Hypothalamus (tissue), 51 donors: ENCODE data around the gene ADAM19.
"Not testable (repeated sequence)": the region's sequence is repeated elsewhere in the genome, so short reads cannot be mapped to it uniquely, and the experiment has no call there.

Experiments
- DNase-seq, 51 donors: peaks; one replicate each; lab custom pipeline; 2025; lab: John Stamatoyannopoulos, UW

ADAM19 gene

DNA sequence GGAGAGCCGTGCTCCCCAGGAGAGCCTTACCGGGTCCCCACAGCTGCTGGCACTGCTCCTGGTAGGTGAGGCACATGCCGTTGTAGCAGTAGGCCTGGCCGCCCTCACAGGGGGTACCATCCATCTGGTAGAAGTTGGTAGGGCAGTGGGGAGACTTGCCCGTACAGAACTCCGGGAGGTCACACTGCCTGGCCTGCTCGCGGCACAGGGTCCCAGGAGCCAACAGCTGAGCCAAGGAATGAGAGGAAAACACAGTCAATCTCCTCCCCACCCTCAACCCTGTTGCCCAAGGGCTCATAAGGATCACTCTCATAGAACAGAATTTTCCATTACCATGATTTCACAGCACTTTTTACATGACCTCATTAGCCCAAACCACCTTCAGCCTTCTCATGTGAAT is 78.7 kb downstream of the ADAM19 start:
- no peak for DNase-seq

- no peak for DNase-seq
Observed at GRCh38 chr5:157494178-157494832, 81.3 kb downstream of the ADAM19 start.

- no peak for DNase-seq
Observed at GRCh38 chr5:157492886-157493285, 82.7 kb downstream of the ADAM19 start.

GRCh38 chr5:157491471-157491995 is 84.0 kb downstream of the ADAM19 start:
- DNase-seq = no peak

- no peak for DNase-seq
Observed at GRCh38 chr5:157487358-157487757, 88.2 kb downstream of the ADAM19 start.

DNA sequence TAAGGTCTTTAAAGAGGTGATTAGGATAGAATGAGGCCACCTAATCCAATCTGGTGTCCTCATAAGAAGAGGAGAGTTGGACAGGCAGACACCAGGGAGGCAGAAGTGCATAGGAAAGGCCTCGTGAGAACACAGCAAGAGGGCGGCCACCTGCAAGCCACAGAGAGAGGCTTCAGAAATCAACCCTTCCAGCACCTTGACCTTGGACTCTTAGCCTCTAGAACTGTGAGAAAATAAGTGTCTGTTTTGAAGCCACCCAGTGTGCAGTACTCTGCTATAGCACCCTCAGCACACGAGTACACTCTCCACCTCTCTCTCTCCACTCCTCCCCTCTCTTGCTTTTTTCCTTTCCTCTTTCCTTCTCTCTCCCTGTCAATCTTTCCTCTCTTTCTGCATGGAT is 88.7 kb downstream of the ADAM19 start:
- no peak for DNase-seq

GRCh38 chr5:157486221-157486681 is 89.3 kb downstream of the ADAM19 start:
- DNase-seq = no peak

- DNase-seq = no peak
Observed at GRCh38 chr5:157485811-157486210, 89.8 kb downstream of the ADAM19 start.

DNA sequence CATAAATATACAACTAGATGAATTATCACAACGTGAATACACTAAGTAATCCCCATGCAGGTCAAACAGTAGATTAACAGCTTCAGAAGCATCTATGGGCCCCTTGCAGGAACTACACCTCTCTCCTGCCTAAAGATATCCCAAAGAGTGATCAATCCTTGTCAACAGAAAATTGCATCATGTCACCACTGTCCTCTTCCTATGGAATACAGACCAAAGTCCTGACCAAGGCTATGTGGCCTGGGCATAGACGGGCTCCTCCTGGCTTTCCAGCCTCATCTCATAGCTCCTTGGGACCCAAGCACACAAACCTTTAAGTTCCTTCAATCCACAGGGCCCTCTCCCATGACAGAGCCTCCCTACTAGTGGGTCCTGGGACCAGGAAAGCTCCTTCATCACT is 90.2 kb downstream of the ADAM19 start:
- DNase-seq = no peak

GRCh38 chr5:157484768-157485167 is 90.8 kb downstream of the ADAM19 start:
- peak in 2 of 51 donors; percentile 26 to 38 for DNase-seq

DNA sequence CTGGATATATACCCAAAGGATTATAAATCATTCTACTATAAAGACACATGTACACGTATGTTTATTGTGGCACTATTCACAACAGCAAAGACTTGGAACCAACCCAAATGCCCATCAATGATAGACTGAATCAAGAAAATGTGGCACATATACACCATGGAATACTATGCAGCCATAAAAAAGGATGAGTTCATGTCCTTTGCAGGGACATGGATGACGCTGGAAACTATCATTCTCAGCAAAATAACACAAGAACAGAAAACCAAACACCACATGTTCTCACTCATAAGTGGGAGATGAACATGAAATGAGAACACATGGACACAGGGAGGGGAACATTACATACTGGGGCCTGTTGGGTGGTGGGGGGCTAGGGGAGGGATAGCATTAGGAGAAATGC is 92.9 kb downstream of the ADAM19 start:
- DNase-seq = not testable (repeated sequence)

GRCh38 chr5:157481666-157482065 is 93.9 kb downstream of the ADAM19 start:
- no peak for DNase-seq

GRCh38 chr5:157481265-157481664 is 94.3 kb downstream of the ADAM19 start:
- DNase-seq = no peak

- no peak for DNase-seq
Observed at GRCh38 chr5:157479612-157480510, 95.7 kb downstream of the ADAM19 start.

- no peak for DNase-seq
Observed at GRCh38 chr5:157479166-157479565, 96.4 kb downstream of the ADAM19 start.

- no peak for DNase-seq
Observed at GRCh38 chr5:157478726-157479125, 96.8 kb downstream of the ADAM19 start.

GRCh38 chr5:157477814-157478494 is 97.6 kb downstream of the ADAM19 start:
- no peak for DNase-seq

DNA sequence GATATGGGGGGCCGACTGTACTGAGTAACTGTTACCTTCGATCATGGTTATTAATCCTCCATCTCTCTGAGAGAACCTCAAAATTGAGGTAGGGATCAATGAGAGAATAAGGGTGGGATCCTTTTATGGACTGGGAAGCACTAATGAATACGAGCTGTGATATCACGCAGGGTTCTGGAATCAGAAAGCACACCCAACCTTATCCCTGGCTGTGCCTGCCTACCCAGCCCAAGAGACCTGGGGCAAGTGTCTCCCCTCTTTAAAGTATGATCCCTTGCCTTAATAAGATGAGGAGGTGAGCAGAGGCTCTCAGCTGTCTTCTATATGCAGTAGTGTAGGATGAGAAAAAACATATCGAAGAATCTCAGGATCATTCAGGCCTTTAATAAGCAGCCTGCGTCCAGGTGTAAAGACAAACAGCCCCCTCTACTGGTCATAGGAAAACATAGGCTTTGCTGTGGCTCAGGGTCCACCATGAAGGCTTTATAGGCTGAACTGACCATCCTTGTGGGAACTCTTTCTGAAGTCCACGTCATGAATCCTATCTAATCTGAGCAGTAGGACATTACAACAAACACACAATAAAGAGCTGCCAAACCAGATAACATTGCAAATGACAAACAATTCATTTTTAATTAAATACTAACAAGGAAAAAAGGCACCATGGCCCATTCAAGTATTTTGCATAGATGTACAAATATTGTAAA is 98.7 kb downstream of the ADAM19 start:
- DNase-seq = peak in 24 of 51 donors; percentile 6 to 69 (median 38)

DNA sequence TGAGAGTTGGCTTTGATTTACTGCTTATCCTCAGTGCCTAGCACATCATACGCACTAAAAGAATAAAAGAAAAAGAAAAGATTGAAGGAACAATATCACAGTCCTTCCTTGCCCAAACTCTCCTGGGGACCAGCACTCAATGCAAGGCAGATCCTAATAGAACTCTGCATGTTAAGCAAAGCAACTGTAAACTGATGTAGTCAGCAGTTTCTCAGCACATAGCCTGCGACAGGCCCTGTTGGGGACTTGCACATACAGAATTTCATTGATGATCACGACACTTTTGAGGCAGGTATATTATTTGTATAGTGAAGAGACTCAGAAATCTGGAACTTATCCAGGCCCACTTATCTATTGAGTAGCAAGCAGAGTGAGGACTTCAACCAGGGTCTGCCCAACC is 100.1 kb downstream of the ADAM19 start:
- DNase-seq = no peak
